Left renal pelvis (tissue), 4 donors: Measurements from ENCODE around the gene HELZ. TPM values are rescaled to one million over a fixed set of nuclear protein-coding genes. Genes with fewer than 3 reads are reported as not detected.

ENCODE experiments used
- DNase-seq, 4 donors: peaks; one replicate each; pipeline ENCODE4 v3.0.0-alpha.2; 2013; ENCODE audit warnings: low read depth in 4 of 4, low spot score in 3 of 4
- polyA plus RNA-seq, 4 donors: library from polyadenylated mRNA; unstranded; fragments of 120-200 nt; gene quantifications; one replicate each; pipeline ENCODE4 v1.2.1, GENCODE V29; 2013; ENCODE audit not compliant: insufficient read length in 4 of 4

The HELZ gene
- polyA plus RNA-seq, 4 donors, result 23.8 to 34.7 (median 31.0) TPM

DNA sequence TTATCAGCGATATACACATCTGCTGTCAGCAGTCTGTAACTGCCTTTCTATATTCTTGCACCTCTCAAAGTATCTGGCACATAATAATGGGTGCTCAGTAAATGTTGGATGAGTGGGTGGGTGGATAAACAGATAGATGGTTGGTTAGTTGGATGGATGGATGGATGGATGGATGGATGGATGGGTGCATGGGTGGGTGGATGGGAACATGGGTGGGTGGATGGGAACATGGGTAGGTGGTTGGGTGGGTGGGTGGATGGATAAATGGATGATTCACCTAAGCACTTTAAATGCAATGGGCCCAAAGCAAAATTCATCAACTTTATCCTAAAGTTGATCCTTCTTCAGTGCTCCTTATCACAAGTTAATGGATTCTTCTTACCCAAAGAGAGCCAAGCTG is 48.6 kb downstream of the HELZ start:
- no peak for DNase-seq

DNA sequence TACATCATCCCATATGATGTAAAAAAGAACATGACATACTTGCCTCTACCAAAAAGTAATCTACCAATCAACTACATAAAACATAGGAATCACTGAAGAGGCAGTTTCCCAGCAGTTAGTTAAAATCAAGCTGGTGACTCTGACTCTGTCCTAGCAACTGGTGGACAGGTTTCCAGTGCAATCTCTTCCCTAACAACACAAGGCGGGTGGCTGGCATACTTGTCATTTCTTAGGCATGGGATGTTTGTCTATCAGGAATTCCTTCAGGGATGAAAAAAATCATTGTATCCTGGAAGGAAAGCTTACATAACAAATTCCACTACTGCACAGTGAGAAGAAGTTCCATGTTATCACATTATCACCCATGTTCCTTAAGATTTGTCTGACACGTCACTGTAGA is 50.9 kb downstream of the HELZ start:
- DNase-seq, result no peak

DNA sequence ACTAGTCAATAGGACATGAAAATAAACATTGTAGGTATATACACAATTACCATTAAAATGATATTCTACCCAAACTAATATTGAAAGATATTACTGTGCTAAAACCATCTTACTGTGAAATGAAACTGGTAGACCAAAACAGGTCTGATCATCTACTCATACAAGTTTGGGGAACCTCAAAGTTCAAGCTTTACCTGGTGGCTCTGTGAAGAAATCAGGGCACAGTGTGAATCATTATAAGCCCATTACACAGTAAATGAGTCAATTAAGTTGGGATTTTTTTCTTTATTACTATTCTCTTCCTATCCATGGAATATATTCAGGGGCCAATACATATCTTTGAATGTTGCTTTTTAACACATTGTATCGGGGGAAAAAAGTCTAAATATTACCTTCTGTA is 57.1 kb downstream of the HELZ start:
- DNase-seq, result no peak

DNA sequence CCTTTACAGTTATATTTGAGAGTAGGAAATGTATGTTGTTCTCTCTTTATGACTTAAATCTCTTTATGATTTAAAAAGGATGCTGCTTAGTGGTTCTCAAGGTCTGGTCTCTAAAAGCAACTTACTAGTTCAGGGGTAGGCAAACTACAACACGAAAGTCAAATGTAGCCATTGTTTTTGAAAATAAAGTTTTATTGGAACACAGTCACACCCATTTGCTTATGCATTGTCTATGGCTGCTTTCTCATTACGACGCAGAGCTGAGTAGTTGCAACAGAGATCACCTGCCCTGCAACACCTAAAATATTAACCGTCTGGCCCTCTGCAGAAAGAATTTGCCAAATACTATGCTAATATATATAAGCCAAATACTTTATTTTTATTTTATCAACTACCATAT is 58.2 kb downstream of the HELZ start:
- no peak for DNase-seq

DNA sequence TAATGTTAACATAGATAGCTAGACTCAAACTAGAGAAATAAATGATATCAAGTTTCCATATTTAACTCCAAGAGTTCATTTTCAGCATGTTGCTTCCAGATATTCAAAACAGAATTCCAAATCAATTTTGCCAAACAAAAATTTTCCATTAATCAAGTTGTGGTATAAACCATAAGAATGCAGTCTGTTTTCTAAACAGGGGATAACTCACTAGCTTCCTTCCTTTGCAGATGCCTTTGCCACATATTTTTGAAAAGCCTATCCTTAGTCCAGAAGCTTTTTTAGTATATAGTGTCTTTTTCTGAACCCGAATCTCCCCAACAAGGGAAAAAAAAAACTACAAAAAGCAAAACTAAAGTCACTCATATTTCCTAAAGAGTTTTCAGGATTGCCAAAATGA is 61.5 kb downstream of the HELZ start:
- no peak for DNase-seq

DNA sequence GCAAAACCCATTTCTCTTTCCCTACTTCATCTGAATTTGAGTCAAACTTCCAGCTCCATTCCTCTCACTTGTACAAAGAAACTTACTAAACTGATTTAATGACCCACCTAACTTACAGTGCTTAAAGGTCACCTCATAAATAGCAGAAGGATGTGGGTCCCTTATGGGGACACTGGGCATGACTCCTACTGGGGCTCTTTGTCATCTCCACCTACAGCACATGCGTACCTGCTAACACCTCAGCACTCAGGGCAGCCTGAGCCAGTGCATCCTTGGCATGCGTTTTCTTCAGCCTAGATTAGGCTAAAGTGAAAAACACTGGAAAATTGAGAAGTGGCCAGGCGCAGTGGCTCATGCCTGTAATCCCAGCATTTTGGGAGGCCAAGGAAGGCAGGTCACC is 63.2 kb downstream of the HELZ start:
- DNase-seq, result no peak

DNA sequence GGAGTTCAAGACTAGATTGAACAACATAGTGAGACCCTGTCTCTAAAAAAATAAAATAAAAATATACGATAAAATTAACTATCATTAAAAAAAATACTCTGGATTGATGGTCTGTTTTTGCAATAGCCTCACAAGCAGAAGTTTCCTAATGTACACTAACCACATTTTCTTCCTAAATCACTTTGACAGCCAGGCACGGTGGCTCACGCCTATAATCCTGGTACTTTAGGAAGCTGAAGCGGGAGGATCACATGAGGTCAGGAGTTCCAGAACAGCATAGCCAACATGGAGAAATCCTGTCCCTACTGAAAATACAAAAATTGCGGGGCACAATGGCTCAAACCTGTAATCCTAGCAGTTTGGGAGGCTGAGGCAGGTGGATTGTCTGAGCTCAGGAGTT is 64.7 kb downstream of the HELZ start:
- no peak for DNase-seq

DNA sequence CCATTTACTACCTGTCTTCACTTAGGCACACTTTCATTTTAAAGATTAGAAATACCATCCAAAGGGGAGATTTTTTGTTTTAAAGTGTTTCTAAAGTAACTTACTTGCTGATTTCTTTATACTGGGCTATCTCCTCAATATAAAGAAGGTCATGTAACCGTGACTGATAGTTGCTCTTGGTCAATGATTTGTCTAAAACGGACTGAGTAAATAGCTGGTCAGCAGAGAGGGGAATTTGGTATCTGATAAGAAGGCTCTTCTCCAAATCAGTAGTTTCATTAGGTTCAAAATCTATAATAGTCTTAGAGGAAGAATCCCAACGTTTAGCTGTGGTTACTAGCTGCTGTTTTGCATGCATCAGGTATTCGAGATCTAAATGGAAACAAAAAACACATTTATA is 66.4 kb downstream of the HELZ start:
- DNase-seq, result no peak

DNA sequence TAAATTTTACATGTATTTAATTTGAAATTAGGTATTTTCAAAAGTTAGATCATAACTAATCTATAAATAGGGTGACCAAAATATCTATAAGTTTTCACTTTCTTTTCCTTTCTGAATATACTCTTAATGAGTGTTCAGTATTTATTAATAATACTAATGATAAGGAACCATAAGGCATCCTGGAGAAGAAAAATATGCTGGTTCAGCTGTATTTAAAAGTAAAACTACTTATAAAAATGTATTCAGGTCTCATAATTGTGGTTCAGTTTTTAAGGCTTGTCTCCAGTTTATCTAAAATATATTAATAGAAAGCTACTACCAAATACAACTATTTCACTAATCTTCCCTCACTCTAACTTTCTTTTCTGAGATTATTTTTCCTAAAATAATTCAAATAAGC is 67.3 kb downstream of the HELZ start:
- DNase-seq, result no peak

DNA sequence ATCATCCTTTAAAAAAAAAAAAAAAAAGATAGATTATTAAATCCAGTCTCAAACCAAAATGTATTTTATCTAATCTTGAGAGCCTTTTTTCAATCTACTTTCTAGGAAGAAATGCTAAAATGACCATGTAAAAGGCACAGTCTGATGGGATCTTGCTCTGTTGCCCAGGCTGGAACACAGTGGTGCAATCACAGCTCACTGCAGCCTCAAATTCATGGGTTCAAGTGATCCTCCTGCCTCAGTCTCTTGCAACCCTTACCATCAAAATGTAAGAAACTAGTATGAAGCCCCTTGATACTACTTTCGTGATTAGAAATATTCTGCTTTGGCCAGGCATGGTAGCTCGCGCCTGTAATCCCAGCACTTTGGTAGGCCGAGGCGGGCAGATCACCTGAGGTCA is 70.8 kb downstream of the HELZ start:
- no peak for DNase-seq

DNA sequence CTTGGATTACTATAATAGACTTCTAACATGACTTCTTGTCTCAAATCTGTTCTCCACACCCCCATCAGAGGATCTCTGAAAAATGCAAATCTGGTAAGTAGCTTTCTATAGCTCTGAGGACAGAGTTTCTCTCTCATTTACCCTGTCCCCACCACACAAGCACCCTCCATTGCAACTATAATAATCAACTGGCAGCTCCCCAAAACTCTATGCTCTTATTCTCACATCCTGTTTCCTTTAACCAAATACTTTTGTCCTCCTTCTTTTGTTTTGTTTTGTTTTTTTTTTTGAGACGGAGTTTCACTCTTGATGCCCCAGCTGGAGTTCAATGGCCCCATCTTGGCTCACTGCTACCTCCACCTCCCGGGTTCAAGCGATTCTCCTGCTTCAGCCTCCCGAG is 73.4 kb downstream of the HELZ start:
- no peak for DNase-seq

DNA sequence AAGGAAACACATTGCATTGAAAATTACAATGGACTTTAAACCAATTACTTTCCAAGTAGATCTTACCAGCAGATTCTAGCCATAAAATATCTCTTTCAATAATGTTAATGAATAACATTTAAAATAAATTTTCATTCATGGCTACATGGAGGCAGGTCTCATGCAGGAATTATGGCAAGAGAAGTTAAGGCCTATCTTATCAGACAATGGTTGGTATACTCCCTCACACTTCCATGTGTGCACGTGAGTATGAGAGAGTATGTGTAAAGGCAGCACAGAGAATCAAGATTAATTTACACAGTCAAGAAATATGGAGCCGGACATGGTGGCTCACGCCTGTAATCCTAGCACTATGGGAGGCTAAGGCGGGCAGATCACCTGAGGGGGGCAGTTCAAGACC is 76.5 kb downstream of the HELZ start:
- DNase-seq, result no peak

DNA sequence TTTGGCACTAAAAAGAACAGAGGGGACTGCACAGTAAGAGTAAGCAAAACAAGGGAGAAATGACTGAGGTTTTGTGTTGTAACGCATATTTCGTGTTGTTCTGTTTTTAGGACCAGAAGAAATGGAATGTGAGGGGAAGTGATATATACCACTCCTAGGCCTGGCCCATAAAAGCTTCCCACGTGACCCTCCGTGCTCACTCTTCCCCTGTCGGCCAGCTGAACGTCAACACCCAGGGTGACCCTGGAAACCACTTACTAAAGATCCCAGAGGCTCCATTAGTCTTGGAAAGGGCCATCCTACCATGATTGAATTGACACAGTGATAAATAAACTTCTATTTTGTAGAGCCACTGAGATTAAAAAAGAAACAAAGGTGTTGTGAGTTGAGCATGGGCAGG is 79.8 kb downstream of the HELZ start:
- no peak for DNase-seq

DNA sequence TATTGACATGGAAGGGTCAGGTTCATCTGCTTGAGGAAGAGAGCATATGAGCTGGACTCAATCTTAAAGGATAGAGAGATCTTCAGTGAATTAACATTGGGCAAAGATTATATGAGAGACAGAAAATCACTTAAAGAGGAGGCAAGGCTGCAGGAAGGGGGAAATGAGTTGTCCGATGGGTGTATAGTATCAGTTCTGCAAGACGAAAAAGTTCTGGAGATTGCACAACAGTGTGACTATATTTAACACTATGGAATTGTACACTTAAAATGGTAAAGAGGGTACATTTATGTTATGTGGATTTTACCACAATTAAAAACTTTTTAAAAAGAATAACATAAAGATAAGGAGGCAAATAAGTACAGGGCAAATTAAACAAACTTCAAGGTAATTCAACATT is 80.7 kb downstream of the HELZ start:
- no peak for DNase-seq

DNA sequence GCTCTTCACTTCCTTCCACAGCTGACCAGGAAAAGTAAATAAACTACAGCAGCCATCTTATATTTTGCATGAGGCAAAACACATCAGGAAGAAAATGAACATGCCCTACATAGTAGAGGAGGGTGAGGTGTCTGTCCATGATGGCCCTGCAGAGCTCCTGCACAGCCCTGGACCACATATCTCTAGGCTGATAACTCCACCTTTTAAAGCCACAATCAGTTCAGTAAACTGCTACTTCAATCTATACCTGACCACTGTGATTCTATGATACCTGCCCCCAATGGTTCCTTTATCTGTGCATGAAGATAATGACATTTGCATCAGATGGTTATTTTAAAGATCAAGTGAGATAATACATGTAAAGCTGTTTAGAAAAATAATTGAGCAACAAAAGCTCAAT is 82.2 kb downstream of the HELZ start:
- no peak for DNase-seq

DNA sequence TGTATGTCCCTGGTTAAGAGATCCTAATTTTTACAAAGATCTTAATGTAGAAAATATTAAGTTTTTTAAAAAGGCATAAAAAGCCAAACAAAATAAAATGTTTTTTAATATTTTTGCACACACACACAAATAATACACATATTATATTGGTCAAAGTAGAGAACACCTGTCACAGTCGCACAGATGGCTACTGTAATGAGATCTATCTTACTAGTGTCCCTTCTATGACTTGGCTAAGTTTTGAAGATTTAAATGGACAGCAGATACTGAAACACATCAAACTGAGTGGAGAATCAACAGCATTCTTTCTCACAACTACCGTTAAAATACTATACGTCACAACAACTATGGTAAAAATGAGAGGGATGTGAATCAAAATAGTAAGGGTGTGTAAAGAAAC is 83.4 kb downstream of the HELZ start:
- no peak for DNase-seq

DNA sequence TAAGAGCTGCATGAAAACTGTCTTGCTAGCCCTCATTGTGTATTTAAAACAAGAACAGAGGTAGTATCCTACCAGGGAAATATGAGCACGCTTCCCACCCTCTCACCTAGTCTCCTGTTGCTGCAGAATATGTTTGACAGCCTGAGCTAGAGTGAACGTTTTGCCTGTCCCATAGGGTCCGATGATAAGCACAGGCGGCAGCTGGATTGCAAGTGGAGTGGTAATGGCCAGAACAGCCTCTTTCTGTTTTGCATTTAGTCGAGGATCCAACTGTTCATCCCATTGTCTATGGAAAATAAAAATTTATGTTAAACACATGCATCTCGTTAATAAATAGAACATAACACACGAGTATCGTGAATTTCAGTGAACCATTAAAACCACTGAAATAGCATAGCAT is 84.2 kb downstream of the HELZ start:
- DNase-seq, result no peak

DNA sequence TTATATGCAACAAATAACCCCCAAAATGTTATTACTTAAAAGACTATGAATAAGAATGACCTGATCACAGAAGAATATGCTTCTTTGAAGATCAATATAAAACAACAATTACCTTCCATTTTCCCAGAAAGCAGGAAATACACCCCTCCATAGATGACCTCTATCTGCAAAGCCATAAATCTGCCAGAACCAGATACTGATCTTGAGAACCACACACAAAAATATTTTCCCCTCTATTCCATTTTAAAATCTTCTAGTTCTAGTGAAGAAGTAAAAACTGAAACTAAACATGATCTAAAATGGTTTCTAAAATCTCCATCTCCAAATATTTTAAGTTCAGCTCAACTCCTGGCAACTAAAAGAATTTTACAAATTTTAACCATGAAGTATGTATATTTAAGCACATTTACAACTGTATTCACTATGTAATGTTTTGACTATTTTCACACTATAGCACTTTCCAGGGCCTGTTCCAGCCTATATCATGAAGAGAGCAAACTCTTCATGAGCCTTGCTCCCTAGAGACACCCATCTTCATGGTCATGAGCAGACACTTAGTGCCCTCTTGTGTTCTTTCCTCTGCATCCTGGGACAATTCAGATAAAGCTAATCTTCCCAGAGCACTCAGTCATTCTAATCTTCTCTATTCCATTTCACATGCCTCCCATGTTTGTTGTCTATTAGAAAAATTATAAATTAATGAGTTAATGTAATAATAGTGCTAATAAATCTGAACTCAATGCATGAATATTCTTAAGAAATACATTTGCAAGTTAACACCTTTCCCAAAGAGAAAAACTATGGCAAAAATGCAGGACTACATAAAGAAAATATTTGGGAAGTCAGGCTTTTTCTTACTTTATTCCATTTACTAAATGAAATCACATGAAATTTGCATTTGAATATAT is 87.0 kb downstream of the HELZ start:
- no peak for DNase-seq

DNA sequence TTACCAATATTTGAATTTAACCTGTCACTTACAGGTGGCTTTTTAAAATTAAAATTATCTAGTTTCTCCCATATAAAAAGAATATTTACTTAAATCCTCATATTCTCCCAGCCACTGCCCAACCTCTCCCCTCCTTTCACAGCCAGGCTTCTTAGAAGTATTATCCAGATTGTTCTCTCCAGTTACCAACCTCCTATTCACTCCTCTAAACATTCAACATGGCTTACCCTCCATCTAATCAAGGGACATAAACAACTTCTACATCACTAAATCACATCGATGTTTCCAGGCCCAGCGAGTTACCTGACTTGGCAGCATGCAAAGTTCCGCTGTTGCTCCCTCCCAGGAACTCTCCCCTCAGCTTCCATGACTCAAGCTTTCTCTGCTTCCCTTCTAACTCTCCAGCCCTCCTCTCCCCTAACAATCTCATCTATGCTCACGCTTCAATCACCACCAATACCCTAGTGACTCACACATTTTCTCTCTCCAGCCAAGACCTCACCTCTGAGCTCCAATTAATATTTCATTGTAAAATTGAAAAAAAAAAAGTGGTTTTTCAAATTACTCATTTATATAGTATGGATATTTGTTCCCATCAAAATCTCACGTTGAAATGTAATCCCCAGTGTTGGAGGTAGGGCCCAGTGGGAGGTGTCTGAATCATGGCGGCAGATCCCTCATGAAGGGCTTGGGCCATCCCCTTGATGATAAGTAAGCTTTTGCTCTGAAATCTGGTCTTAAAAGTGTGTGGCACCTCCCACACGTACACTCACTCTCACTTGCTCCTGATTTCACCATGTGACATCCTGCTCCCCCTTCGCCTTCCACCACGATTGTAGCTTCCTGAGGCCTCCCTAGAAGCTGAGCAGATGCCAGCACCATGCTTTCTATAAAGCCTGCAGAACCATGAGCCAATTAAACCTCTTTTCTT is 88.5 kb downstream of the HELZ start:
- no peak for DNase-seq

DNA sequence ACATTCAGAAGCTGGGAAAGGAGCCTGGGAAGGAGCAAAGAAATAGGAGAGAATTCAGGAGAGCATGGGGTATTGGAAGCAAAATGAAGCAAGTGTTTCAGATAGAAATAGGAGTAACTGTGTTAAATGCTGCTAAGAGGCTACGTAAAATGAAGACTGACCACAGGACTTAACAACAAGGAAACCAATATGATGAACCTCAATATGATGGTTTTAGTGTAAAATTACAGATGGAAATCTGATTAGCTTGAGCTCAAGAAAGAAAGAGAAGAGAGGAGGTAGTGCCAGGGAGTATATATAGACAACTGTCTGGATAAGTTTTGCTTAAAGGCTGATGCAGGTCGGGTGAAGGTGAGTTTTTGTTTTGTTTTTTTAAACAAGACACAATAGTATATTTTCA is 92.2 kb downstream of the HELZ start:
- DNase-seq, result no peak

DNA sequence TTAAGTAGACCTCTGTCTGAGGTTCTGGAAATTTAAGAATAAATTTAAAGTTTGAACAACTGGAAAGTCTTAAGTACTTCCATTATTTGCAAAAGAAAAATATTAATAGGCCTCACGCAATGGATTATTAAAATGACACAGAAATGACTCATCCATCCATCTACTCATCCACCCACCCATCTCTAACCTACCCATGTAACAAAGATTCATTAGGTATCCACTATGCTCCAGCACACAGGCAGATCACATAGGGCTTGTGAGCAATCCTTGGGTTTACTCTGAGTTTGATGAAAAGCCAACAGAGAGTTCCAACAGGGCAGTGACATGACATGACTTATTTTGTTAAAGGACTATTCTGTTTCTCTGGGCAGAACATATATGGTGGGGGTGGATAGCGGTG is 93.3 kb downstream of the HELZ start:
- no peak for DNase-seq

DNA sequence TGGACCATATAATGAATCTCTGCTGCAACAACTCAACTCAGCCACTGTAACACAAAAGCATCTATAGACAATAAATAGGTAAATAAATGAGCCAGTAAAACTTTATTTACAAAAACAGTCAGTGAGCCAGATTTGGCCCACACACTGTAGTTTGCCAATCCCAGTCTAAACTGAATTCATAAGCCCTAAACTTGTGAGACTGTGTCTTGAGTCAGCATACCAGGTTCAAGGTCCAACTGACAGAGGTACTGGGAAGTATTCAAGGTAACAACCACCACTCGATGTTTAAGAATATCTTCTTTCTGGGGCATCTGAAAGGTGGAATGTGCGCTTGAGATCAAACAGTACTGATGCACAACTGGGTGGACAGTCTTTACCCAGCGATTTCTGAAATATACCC is 94.2 kb downstream of the HELZ start:
- DNase-seq, result no peak
